ENCODE data around the gene ABCB4.

ABCB4 gene

GRCh38 chr7:87475359-87476178 lies at the start of gene ABCB4:
Gene ABCB4 (minus strand): TSS chr7:87475680. CDS start chr7:87475465, 215 bp downstream.
- no peak for DNase-seq (ENCODE audit: low read depth)

- DNase-seq (ENCODE audit: low read depth) = no peak
Measured at GRCh38 chr7:87518735-87519134, 43.3 kb upstream of the ABCB4 start.

GRCh38 chr7:87517891-87518290 lies 42.4 kb upstream of the ABCB4 start:
- DNase-seq (ENCODE audit: low read depth) = no peak

DNA sequence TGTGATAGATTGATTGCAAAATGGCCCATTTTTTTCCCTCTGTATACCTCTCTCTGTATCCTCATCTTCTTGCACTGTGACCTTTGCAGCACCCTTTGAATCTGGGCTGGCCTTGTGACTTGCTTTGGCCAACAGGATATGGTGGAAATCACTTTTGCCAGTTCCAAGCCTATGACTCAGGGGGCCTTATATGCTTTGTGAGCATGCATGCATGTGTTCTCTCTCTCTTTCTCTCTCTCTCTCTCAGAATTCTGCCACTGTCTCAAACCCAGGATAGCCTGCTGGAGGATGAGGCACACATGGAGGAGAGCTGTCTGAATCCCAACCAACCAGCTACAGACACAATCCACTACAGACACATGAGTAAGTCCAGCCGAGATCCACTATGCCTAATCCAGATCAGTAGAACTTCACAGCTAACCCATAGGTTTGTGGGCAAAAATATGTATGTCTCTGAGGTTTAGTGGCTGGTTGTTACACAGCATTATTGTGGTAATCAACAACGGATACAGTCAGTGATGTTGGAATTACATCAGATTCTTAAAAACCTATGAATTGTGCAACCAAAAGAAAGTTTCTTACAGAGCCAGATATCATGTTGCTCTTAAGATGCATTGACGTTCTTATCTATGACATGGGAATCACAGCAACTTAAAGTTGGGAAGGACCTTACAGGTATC lies 41.8 kb upstream of the ABCB4 start:
- no peak for DNase-seq (ENCODE audit: low read depth)

GRCh38 chr7:87513735-87514335 lies 38.4 kb upstream of the ABCB4 start:
- DNase-seq (ENCODE audit: low read depth) = no peak

GRCh38 chr7:87512906-87513305 lies 37.4 kb upstream of the ABCB4 start:
- DNase-seq (ENCODE audit: low read depth) = no peak

DNA sequence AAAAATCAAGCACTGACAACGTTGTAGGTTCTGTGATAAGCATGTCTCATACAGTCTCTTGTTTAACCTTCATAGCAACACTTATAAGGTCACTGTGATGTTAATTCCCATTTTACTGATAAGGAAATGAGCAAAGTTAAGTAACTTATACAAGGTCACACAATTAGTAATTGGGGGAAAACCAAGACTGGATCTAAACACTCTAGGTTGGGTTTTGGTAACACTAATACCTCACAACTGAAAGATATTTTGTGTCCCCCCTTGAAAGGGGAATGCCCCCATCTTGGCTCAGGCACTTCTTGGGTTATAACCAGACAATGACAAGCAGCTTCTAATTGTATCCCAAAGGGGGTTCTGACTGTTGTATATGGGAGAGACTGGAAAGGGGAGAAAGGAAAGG lies 36.0 kb upstream of the ABCB4 start:
- no peak for DNase-seq (ENCODE audit: low read depth)

- no peak for DNase-seq (ENCODE audit: low read depth)
Measured at GRCh38 chr7:87510411-87510875, 35.0 kb upstream of the ABCB4 start.

DNA sequence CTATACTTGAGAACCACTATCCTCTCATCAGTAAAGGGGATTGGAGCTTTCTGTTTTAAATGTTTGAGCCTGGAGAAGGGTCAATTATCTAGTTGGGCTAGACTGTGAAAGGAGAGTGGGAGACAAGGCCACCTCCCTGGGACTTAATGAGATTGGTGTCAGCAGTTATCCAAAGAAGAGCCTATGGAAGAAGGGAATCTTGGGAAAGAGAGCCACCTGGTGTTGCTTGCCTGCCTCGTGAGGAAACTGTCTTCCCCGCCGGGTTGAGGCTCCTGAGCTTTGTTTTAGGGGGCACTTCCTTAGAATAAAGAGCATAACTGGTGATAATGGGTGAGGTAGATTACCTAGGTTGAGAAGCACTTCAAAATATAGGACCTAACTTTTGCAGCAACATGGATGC lies 32.0 kb upstream of the ABCB4 start:
- no peak for DNase-seq (ENCODE audit: low read depth)

- no peak for DNase-seq (ENCODE audit: low read depth)
Measured at GRCh38 chr7:87506246-87507180, 31.0 kb upstream of the ABCB4 start.

DNA sequence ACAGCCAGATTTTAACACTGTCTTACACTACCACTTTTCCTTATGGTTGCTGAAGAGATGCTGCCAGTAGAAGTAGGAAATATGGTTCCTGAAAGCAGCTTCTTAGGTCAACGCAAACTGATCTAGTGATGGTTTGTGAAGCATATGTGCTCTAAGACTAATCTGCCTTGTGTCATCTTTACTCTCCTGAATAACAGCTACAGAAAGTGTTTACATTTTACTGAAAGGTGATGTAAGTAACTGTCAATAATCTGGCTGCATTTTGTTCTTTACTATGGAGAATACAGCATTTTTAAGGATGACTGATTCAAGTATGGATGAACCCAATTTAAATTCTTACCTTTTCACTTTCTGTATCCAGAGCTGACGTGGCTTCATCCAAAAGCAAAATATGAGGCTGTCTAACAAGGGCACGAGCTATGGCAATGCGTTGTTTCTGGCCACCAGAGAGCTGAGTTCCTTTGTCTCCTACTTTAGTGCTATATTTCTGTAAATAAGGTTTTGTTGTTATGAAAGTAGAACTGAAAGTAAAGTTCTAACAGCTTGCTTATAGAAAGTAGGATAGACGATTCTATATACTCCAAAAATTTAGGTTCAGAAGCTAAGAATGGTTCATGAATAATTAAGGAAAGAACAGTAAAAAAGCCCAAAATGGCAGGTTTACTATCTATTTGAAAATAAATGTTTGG lies 30.2 kb upstream of the ABCB4 start:
- DNase-seq (ENCODE audit: low read depth) = no peak

DNA sequence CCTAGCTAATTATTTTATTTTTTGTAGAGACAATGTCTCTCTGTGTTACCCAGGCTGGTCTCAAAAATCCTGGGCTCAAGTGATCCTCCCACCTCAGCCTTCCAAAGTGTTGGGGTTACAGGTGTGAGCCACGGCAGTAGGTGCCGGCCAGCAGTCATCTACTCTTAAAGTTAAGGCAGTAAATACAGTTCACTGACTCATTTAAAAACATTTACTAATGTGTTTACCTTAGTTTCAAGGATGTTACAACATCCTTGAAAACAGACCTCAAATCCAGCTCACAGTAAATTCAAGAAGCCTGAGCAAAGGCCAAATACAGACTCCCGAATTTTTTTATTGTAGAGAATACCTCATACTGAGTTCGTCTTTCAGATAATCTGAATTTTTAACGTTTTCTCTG lies 29.6 kb upstream of the ABCB4 start:
- DNase-seq (ENCODE audit: low read depth) = no peak

DNA sequence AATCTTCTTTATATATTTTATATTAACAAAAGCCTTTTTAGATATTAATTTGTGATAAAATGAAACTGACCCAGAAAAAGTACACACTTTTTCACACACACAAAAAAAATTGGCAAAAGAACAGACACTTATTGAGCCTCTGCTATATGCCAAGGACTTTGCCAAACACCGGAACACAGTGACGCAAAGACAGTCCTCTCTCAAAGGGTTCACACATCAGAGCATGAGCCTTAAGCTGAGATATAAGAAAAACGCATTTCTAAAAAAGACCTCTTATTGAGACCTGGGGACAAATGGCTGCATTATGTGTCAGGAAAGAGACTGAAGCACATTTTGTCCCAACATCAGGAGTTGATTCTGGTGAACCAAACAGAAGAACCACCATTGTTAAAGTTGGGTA lies 24.0 kb upstream of the ABCB4 start:
- DNase-seq (ENCODE audit: low read depth) = no peak

GRCh38 chr7:87498893-87499292 lies 23.4 kb upstream of the ABCB4 start:
- DNase-seq (ENCODE audit: low read depth) = no peak

DNA sequence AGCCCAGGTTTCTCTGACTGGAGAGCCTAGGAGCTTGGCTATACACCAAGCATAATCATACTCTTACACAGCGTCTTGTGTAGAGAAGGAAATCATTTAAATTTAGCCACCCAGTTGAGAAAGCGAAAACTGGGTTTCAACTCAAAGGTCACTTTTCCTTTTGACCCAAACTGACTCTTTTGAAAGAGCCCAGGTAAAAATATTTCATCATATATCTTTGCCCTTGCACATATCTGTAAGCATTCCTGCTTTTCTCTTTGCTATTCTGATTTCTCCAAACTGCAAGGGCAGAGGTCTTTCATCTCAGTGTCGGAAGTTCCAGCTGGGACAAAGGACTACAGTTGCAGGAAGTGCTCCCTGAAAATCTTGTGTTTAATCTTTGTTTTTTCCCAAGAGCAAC lies 22.0 kb upstream of the ABCB4 start:
- DNase-seq (ENCODE audit: low read depth) = no peak

DNA sequence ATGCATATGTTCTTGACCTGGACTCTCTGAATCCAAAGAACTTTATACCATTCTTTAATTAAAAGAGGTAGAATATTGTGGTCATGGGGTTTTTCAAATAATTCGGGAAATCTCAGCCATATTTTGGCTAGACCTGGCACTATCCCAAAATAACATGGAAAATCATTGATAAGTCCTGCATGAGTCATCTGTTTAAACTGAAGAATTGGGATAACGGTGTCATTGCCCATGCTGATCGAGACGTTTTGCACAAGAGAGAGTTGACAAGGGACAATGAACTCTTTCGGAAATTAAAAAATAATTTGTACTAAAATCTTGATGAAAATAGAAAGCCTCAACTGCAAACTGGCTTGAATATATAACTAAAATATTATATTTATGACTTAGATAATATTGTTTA lies 19.9 kb upstream of the ABCB4 start:
- DNase-seq (ENCODE audit: low read depth) = no peak

GRCh38 chr7:87494454-87494853 lies 19.0 kb upstream of the ABCB4 start:
- DNase-seq (ENCODE audit: low read depth) = no peak

GRCh38 chr7:87483131-87483530 lies 7.7 kb upstream of the ABCB4 start:
- DNase-seq (ENCODE audit: low read depth) = no peak

DNA sequence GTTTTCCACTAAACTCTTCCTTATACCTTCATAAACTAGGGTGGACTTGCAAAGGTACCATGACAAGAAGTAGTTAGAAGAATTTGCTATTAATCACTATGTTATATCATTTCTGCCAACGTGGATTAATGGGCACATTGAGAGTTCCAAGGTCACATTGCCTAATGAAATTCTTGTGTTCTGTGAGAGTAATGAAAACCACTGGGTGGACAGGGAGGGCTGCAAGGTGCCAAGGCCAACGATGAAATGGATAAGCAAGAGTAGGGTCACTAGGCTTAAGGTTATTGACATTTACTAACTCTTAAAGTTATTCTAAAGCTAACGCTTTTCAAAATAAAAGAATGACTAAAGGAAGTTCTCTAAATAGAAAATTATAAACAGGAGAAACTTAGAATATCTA lies 6.6 kb upstream of the ABCB4 start:
- DNase-seq (ENCODE audit: low read depth) = no peak

DNA sequence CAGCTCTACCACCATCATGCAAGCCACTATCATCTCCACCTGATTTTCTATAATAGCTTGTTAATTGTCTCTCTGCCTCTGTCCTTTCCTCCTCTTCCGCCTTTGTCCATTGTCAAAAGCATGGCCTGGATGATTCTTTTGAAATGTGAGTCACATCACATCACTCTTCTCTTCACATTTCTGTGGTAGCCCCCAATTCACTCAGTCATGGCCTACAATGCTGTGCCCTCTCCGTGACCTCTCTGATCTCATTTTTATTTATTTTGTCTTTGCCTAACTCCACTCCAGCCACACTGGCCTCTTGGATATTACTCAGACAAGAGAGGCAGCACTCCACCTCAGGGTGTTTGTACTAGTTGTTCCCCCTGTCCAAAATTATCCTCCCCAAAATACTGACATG lies 4.9 kb upstream of the ABCB4 start:
- DNase-seq (ENCODE audit: low read depth) = no peak

GRCh38 chr7:87479951-87480350 lies 4.5 kb upstream of the ABCB4 start:
- no peak for DNase-seq (ENCODE audit: low read depth)

- DNase-seq (ENCODE audit: low read depth) = no peak
Measured at GRCh38 chr7:87476179-87476557, 688 bp upstream of the ABCB4 start.
